NCI-H460 (cell line): ENCODE results near the gene SCN1A. TPM values are rescaled to one million over a fixed set of nuclear protein-coding genes. Genes with fewer than 3 reads are reported as not detected.

Source experiments
- small RNA-seq, 2 experiments: library from RNA; depleted of rRNA; stranded (forward); fragments of <200 nt; gene quantifications; one replicate each; pipeline ENCODE3, GENCODE V24; 2014
- total RNA-seq: library from RNA; depleted of rRNA; stranded (reverse); fragments of >200 nt; shearing (Covaris generic); gene quantifications from 2 replicates; pipeline ENCODE4 v1.2.3, GENCODE V29; 2014; rRNA removed

SCN1A gene
- total RNA-seq, 1 experiment from 2014 or later, result 0.05 TPM

Small RNAs within 50 kb of the gene (small RNA-seq; reads per million reads assigned to genes)
- 0 reads per million in 2 experiments for gene RF00019

Other genes starting within 250 kb of the SCN1A start
- 30.0 and 37.3 TPM in 2 replicates for gene TTC21B, start 174.2 kb downstream of the SCN1A start, total RNA-seq
- gene SCN9A, start 247.9 kb upstream of the SCN1A start, total RNA-seq, result 45.1 and 58.6 TPM in 2 replicates